Aorta (tissue), 5 donors: ENCODE measurements around the gene SKIC3. TPM values are rescaled to one million over a fixed set of nuclear protein-coding genes. Genes with fewer than 3 reads are reported as not detected.

Experiments
- ATAC-seq: fragments of 200-7000 bp; cut with Tn5 transposase; one replicate; pipeline ENCODE4 v1.9.1; 2022; ENCODE audit warnings: moderate library complexity; ENCODE audit not compliant: low FRiP score
- DNase-seq, 2 donors: peaks; one replicate each; pipeline ENCODE4 v3.0.0-alpha.2; 2020
- H3K27ac ChIP-seq, 2 donors: one replicate each; pipeline ENCODE4 v1.5.1; 2013; ENCODE audit warnings: low read length in 2 of 2, mild to moderate bottlenecking in 2 of 2, moderate library complexity in 2 of 2, control low read depth in 1 of 2, inconsistent platforms in 1 of 2, low read depth in 1 of 2
- H3K27me3 ChIP-seq, 2 donors: one replicate each; pipeline ENCODE4 v1.6.1; 2013; ENCODE audit warnings: control low read depth in 1 of 2, low read length in 1 of 2, mild to moderate bottlenecking in 1 of 2, moderate library complexity in 1 of 2; ENCODE audit not compliant: insufficient read depth in 2 of 2, control insufficient read depth in 1 of 2
- H3K36me3 ChIP-seq, 2 donors: one replicate each; pipeline ENCODE4 v1.6.1; 2013; ENCODE audit warnings: control low read depth in 1 of 2, low read length in 1 of 2, mild to moderate bottlenecking in 1 of 2; ENCODE audit not compliant: insufficient read depth in 2 of 2, control insufficient read depth in 1 of 2
- H3K4me1 ChIP-seq, 2 donors: one replicate each; pipeline ENCODE4 v1.6.1; 2013; ENCODE audit warnings: low read length in 2 of 2, control low read depth in 1 of 2, mild to moderate bottlenecking in 1 of 2, moderate library complexity in 1 of 2; ENCODE audit not compliant: insufficient read depth in 2 of 2, control insufficient read depth in 1 of 2
- H3K4me3 ChIP-seq, 2 donors: one replicate each; pipeline ENCODE4 v1.5.1; 2013; ENCODE audit warnings: low read length in 2 of 2, control low read depth in 1 of 2, mild to moderate bottlenecking in 1 of 2
- H3K9me3 ChIP-seq: one replicate; pipeline ENCODE4 v1.6.1; 2013; ENCODE audit warnings: mild to moderate bottlenecking, low read length; ENCODE audit not compliant: control insufficient read depth
- WGBS, 2 donors: extraction: QIAGEN DNeasy Blood & Tissue Kit; methylation state at CpG; one replicate each; pipeline ENCODE4 v1.1.7; 2013; 5-methylcytosine and 5-hydroxymethylcytosine counted together
- intact Hi-C, 2 donors: fragments of 100-400 bp; cut with DNase I; formaldehyde crosslinking; loops; one replicate each; pipeline versions ENCODE4 v1.14.2 to v1.15.0; 2022
- polyA plus RNA-seq, 2 donors: library from polyadenylated mRNA; stranded (reverse); fragments of 200-250 nt; gene quantifications; one replicate each; pipeline ENCODE4 v1.2.3, GENCODE V29; 2013
- total RNA-seq, 2 donors: library from RNA; stranded (reverse); fragmentation: NEBNext Ultra II Directional; extraction: Animal tissue kit (Norgen Biotek cat#: 25700); gene quantifications; one replicate each; pipeline ENCODE4 v1.2.1, GENCODE V29; 2021
- donor health status: healthy with polysubstance abuse.
- donor health status: Bipolar disorder and iron deficiency.
- donor health status: DM: no; HTN: no; CAD: no.
- donor health status: DM: no; HTN: no; CAD: no.
- donor health status: DM: yes; HTN: yes; CAD: no.

The SKIC3 gene
- total and polyA plus RNA-seq, 4 donors: 14.8 to 98.4 (median 54.4) TPM

DNA sequence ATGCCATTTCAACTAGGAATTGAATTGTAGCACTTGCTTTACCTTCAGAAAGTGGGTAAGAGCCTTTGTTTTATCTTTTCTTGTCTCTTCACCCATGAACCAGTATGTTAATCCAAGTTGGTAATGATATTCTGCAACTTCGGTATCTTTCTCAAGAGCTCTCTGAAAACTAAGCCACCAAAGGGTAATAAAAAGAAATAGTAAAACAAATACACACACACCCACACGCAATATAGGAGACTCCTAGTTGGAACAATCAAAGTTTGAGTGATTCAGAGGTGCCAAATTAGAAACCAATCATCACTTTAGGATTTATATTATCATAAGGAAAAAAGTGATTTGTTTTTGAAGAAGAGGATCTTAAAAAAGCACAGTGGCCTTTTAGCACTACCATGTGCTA lies 30.4 kb downstream of the SKIC3 start:
- WGBS, 2 donors: 80 to 84% methylated on average over 2 of the region's 2 CpGs
- DNase-seq (no peak), ATAC-seq (no peak)
- H3K4me3 ChIP-seq: no peak overlapping the region
- peaks cover 3 to 9% of the 10 kb centered on the region in 2 donors for H3K36me3 ChIP-seq
- no peaks in the 10 kb centered on the region for H3K27me3 ChIP-seq
- no peak overlapping the region for H3K27ac ChIP-seq
- H3K9me3 ChIP-seq: no peaks in the 10 kb centered on the region
- intact Hi-C loops: no loop called here
- H3K4me1 ChIP-seq: no peaks in the 10 kb centered on the region

DNA sequence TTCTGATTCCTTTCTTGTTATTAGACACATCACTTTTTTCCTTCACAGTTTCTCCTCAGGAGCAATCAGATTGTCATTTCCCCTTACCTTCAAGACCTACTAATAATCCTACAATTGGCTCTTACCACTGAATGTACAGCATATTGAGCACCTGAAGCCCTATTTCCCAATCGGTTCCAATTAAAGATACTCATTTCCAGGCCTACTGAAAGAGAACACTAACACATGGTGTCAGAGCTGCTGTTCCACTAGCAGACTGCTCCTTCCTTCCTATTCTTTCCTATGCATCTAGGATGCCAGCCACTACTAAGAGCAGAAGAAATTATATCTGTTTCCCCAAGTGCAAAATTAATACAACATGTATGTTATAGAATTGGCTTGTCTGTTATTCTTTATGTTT lies 34.6 kb downstream of the SKIC3 start:
- H3K27me3 ChIP-seq: no peaks in the 10 kb centered on the region
- intact Hi-C loops: no loop called here
- H3K27ac ChIP-seq: no peak overlapping the region
- no peak for DNase-seq
- H3K4me1 ChIP-seq: no peaks in the 10 kb centered on the region
- peaks cover 2 to 7% of the 10 kb centered on the region in 2 donors for H3K36me3 ChIP-seq
- no peaks in the 10 kb centered on the region for H3K9me3 ChIP-seq
- no peak for ATAC-seq
- 79 to 88% methylated on average over 1 of the region's 1 CpG for WGBS, 2 donors
- no peak overlapping the region for H3K4me3 ChIP-seq

DNA sequence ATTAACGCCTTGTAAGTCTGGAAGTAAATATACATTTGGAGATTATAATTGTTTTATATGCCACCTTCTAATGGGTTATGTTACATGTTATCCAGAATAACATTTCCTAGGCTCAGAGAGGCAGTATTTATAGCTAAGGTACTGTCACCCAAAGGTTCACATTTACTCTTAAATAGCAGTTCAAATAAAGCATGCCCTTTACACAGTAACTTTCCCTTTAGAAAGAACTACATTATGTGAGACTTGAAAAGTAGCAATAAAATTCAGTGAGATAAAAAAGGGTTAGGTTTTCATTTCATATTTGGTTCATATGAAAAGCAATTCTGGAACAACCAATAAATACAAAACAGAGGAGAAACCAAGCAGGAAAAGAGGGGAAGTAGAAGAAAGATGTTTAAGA lies 35.1 kb downstream of the SKIC3 start:
- Histone ChIP-seq H3K9me3 (no peaks in the 10 kb centered on the region), H3K4me1 (no peaks in the 10 kb centered on the region), H3K4me3 (no peak overlapping the region), H3K36me3 (peaks cover 3 to 7% of the 10 kb centered on the region in 2 donors), H3K27ac (no peak overlapping the region), H3K27me3 (no peaks in the 10 kb centered on the region)
- DNase-seq: no peak
- intact Hi-C loops: no loop called here
- no peak for ATAC-seq
- 96 to 98% methylated on average over 1 of the region's 1 CpG for WGBS, 2 donors

DNA sequence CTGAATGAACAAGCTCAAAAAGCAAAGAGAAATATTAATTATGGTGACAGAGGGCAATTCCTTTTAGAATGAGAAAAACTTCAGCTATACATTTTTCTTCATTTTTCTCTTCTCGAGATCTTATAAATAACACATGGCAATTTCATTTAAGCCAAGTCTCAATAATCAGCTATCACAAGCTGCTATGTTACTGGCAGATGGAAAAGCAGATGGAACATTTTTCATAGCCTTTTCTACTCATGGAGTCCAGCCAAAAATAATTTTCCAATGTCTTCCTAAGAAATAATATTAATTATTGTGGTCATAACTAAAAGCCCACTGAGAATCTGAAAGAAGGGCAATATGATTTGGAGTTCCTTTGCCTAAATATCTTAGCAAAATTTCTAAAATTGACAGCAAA lies 35.6 kb downstream of the SKIC3 start:
- no peak overlapping the region for H3K4me3 ChIP-seq
- H3K27ac ChIP-seq: no peak overlapping the region
- WGBS, 2 donors: 42 to 59% methylated on average over 1 of the region's 1 CpG
- no peaks in the 10 kb centered on the region for H3K4me1 ChIP-seq
- no peaks in the 10 kb centered on the region for H3K9me3 ChIP-seq
- peaks cover 3 to 7% of the 10 kb centered on the region in 2 donors for H3K36me3 ChIP-seq
- no peaks in the 10 kb centered on the region for H3K27me3 ChIP-seq
- intact Hi-C loops: no loop called here
- no peak for DNase-seq
- no peak for ATAC-seq

DNA sequence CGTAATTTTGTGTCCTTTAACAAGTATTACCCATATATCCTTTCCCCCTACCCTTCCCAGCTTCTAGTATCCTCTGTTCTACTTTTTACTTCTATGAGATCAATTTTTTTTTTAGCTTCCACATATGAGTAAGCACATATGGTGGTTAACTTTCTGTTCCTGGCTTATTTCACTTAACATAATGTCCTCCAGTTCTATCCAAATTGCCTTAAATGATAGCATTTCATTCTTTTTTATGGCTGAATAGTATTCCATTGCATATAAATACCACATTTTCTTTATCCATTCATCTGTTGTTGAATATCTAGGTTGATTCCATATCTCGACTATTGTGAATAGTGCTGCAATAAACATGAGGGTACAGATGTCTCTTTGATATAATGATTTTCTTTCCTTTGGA lies 36.4 kb downstream of the SKIC3 start:
- H3K9me3 ChIP-seq: no peaks in the 10 kb centered on the region
- no peaks in the 10 kb centered on the region for H3K4me1 ChIP-seq
- no peak overlapping the region for H3K27ac ChIP-seq
- DNase-seq: no peak
- peaks cover 6 to 7% of the 10 kb centered on the region in 2 donors for H3K36me3 ChIP-seq
- no peak for ATAC-seq
- no peak overlapping the region for H3K4me3 ChIP-seq
- 98% methylated on average over 2 of the region's 2 CpGs for WGBS, 2 donors
- intact Hi-C loops: no loop called here
- H3K27me3 ChIP-seq: no peaks in the 10 kb centered on the region

DNA sequence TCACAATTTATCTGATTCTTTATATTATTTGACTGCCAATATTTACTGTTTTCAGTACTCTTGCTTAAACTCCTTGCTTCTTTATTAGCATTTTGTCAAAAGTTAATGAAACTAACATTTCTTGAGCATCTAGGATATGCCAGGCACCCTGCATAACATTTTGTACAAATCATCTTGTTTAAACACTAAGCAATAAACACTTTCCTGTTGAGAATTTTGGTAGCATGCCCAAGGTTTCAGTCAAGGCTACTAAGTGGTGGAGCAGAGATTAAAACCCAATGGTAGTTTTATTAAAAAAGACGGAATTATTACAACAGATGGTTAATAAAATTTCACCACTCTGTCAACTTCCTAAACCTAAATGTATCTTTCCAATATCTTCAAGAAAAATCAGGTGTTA lies 43.2 kb downstream of the SKIC3 start:
- H3K4me3 ChIP-seq: no peak overlapping the region
- DNase-seq: no peak
- intact Hi-C loops: no loop called here
- no peaks in the 10 kb centered on the region for H3K4me1 ChIP-seq
- peaks cover 3 to 4% of the 10 kb centered on the region in 2 donors for H3K36me3 ChIP-seq
- no peaks in the 10 kb centered on the region for H3K9me3 ChIP-seq
- 95 to 100% methylated on average over 1 of the region's 1 CpG for WGBS, 2 donors
- no peak for ATAC-seq
- no peaks in the 10 kb centered on the region for H3K27me3 ChIP-seq
- no peak overlapping the region for H3K27ac ChIP-seq

DNA sequence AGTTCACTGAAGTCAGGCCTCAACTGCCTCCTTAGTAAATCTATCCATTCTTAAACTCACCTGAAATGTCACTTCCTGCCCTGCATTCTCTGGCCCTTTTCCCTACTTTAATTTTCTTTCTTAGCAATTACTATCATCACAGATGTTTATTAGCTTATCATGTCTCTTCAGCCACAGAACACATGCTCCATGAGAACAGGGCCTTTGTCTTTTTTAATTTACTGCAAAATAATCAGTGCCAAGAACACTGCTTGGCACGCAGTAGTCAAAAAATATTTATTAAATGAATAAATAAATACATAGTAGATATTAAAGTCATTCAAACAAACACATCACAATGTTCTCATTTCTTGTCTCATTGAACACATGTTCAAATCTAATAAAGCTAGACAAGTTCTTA lies 46.2 kb downstream of the SKIC3 start:
- H3K27me3 ChIP-seq: no peaks in the 10 kb centered on the region
- H3K27ac ChIP-seq: no peak overlapping the region
- DNase-seq: no peak
- no peaks in the 10 kb centered on the region for H3K9me3 ChIP-seq
- H3K36me3 ChIP-seq: peaks cover 0 to 3% of the 10 kb centered on the region in 2 donors
- H3K4me3 ChIP-seq: no peak overlapping the region
- no peaks in the 10 kb centered on the region for H3K4me1 ChIP-seq
- ATAC-seq: no peak
- intact Hi-C loops: no loop called here
- WGBS, 2 donors: 70 to 84% methylated on average over 1 of the region's 1 CpG

Other genes with a start within 250 kb of the SKIC3 start
- not detected for gene FAM81B, start 163.6 kb downstream of the SKIC3 start, total RNA-seq
- not detected for gene FAM81B, start 163.6 kb downstream of the SKIC3 start, polyA plus RNA-seq
- 1 to 10 TPM; 2.5 to 5.5 TPM for gene ARSK, start 124 bp upstream of the SKIC3 start, total RNA-seq
- gene ARSK, start 124 bp upstream of the SKIC3 start, polyA plus RNA-seq: 1 to 10 TPM; 2.6 to 5.6 TPM
- under 1 TPM in 1 of 2 donors, not detected in 1; 0.23 TPM for gene GPR150, start 65.1 kb upstream of the SKIC3 start, total RNA-seq
- not detected for gene GPR150, start 65.1 kb upstream of the SKIC3 start, polyA plus RNA-seq
- 1 to 10 TPM in 1 of 2 donors, under 1 TPM in 1; 0.75 to 3.4 TPM for gene RFESD, start 91.8 kb upstream of the SKIC3 start, total RNA-seq
- 1 to 10 TPM in 1 of 2 donors, under 1 TPM in 1; 0.50 to 1.3 TPM for gene RFESD, start 91.8 kb upstream of the SKIC3 start, polyA plus RNA-seq
- under 1 TPM; 0.45 to 0.60 TPM for gene SPATA9, start 128.0 kb upstream of the SKIC3 start, total RNA-seq
- gene SPATA9, start 128.0 kb upstream of the SKIC3 start, polyA plus RNA-seq: under 1 TPM in 1 of 2 donors, not detected in 1; 0.38 TPM
- 10 to 100 TPM; 36.8 to 53.2 TPM for gene RHOBTB3, start 176.4 kb upstream of the SKIC3 start, total RNA-seq
- gene RHOBTB3, start 176.4 kb upstream of the SKIC3 start, polyA plus RNA-seq: 10 to 100 TPM; 11.8 to 13.4 TPM